HG02678 (cell line): ENCODE results near the gene SH2D3A.
"Not testable (repeated sequence)": the region's sequence is repeated elsewhere in the genome, so short reads cannot be mapped to it uniquely, and the experiment has no call there.

Source experiments
- ATAC-seq: cut with Tn5 transposase; IDR thresholded peaks from one replicate; pipeline ENCODE4 v1.9.1; 2021; ENCODE audit warnings: mild to moderate bottlenecking, moderate library complexity; ENCODE audit not compliant: unreplicated experiment

The SH2D3A gene

GRCh38 chr19:6762253-6762797, 4.9 kb downstream of the SH2D3A start:
- ATAC-seq: not testable (repeated sequence)

GRCh38 chr19:6761053-6761676, 6.1 kb downstream of the SH2D3A start:
- no peak for ATAC-seq

GRCh38 chr19:6760606-6761005, 6.6 kb downstream of the SH2D3A start:
- ATAC-seq: no peak

DNA sequence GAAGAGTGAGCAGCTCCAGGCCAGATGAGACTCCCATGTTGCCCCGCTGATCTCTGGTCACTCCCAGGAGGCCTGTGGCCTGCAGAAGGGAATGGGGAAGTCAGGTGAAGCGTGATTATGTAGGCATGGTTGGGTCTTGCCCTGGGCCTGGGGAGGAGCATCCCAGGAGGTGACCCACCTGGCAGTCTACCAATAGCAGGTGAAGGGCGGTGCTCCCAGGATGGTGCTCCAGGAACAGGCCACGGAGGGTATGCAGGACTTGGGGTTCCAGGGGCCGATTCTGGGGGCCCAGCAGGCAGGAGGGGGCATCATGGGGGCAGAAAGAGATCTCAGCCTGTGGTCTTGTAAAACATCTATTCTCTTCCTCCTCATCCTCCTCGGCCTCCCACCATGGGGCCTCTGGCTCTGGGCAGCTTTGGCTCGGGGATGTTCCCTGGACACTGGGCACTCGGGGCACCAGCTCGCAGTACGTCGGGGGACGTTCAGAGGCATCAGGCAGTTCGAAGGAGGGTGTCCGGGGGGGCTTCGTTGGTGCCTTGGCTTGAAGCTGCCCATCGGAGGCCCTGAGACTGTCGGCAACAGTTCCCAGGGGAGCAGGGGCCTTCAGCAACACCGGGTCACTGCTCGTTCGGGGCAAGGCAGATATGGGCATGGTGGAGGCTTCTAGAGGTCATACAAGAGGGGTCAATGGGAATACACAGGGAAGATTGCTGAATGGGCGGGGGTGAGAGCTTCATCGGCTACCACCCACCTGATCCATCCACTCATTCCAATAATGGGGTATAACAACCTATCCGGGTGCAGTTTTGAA, 12.4 kb downstream of the SH2D3A start:
- no peak for ATAC-seq

- no peak for ATAC-seq
Observed at GRCh38 chr19:6754136-6754535, 13.1 kb downstream of the SH2D3A start.

- ATAC-seq: peak; percentile 81
Observed at GRCh38 chr19:6753178-6754031, 13.8 kb downstream of the SH2D3A start.

GRCh38 chr19:6752256-6753177, 14.7 kb downstream of the SH2D3A start:
- no peak for ATAC-seq

- ATAC-seq: no peak
Observed at GRCh38 chr19:6751189-6751588, 16.0 kb downstream of the SH2D3A start.

GRCh38 chr19:6750062-6750461, 17.2 kb downstream of the SH2D3A start:
- no peak for ATAC-seq

- not testable (repeated sequence) for ATAC-seq
Observed at GRCh38 chr19:6748543-6748942, 18.7 kb downstream of the SH2D3A start.

DNA sequence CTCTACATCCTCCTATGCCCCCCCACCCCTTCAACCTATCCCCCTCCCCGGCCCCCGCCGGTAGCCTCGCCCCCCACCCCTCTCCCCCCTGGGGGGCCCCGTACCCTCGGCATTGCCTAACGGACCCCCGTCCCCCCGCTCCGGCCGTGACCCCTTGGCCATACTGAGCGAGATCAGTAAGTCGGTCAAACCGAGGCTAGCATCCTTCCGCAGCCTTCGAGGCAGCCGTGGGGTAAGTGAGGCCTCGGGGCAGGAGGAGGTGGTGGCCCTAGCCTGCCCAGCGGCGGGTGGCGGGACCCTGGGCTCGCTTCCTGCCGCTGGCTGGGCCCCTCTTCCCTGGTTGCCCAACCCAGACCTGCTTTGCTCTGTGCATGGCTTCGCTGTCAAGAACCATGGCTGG, 21.3 kb downstream of the SH2D3A start:
- no peak for ATAC-seq

DNA sequence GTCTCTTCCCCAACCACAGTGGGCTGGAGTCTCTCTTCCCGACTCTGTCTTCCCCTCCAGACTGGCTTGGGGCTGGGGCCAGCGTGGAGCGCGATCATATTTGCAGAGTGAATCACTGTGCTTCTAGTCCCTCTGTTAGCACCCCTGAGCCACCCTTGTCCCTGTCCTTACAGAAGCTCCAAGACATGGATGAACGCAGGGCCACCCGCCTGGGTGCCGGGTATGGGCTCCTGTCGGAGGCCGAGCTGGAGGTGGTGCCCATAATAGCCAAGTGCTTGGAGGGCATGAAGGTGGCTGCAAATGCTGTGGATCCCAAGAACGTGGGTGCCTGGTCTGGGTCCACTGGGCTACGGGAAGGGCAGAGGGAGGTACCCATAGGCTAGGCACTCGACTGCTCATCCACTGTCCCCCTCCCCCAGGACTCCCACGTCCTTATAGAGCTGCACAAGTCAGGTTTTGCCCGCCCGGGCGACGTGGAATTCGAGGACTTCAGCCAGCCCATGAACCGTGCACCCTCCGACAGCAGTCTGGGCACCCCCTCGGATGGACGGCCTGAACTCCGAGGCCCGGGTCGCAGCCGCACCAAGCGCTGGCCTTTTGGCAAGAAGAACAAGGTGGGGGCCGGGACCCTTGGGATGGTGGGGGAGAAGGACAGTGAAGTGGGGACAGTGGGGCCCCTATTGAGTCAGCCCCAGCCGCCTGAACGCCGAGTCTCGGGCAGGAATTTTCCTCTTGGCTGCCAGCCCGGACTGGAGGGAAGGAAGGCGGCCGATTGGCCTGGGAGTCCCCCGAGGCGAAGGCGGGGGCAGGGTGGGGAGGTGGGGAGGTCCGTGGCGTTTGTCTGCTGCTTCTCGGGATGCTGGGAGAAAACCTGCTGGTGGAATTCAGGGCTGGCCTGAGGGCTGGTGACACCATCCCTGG, 22.6 kb downstream of the SH2D3A start:
- no peak for ATAC-seq

- ATAC-seq: no peak
Observed at GRCh38 chr19:6743714-6744380, 23.4 kb downstream of the SH2D3A start.

GRCh38 chr19:6743066-6743465, 24.2 kb downstream of the SH2D3A start:
- no peak for ATAC-seq

DNA sequence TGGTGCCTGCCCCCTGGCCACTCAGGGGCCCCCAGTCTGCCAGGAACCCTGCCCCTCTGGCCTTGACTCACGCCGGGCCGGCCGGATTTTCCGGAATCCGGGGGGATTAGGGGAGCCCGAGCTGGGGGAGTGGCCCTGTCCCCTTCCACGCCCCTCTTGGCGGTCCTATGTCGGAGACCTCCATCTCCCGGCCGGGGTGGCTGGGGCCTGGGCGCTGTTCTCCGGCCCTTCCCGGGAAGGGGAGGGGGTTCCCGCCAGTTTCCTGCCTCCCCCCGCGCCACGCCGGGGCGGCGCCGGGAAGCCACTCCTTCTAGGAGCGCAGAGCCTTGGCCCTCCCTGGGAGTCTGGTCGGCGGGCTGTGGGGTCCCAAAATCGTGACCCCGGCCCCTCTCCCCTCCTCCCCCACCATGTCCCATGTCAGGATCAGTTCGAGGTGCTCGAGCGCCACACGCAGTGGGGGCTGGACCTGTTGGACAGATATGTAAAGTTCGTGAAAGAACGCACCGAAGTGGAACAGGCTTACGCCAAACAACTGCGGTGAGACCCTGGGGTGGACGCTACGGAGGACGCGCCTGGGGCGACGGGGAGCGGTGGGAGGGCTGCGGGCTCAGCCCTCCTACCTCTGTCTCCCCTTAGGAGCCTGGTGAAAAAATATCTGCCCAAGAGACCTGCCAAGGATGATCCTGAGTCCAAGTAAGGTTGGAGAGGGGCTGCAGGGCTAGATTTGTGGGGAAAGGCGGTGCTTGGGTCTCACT, 26.5 kb downstream of the SH2D3A start:
- no peak for ATAC-seq

GRCh38 chr19:6739883-6740588, 27.2 kb downstream of the SH2D3A start:
- no peak for ATAC-seq

DNA sequence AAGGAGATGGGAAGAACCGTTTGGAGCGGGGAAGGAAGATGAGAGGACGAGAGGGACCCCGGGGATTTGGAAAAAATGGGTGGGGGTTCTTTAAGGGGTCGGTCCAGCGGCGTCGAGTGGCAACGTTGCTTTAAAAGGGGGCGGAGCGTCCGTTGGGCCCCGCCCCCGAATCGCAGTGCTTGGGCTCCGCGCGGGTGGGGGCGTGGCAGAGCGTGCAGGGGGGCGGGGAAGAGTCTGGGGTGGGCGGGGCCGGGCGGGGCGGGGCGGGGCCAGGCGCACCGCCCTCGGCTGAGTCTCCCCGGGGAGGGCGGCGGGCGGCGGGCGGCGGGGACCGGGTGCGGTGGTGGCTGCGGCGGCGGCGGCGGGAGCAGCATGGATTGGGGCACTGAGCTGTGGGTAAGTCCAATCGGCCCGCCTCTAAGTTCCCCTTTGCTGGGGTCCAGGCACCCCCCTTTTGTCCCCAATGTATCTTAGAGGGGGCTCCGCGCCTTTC, 27.8 kb downstream of the SH2D3A start, which contains the start of gene TRIP10:
Gene TRIP10 (plus strand): TSS at position 291 of the 493 bp plus-strand sequence. CDS start 82 bp downstream, at position 373.
- ATAC-seq: no peak
